ENCODE measurements around the gene DPP6.

The DPP6 gene

DNA sequence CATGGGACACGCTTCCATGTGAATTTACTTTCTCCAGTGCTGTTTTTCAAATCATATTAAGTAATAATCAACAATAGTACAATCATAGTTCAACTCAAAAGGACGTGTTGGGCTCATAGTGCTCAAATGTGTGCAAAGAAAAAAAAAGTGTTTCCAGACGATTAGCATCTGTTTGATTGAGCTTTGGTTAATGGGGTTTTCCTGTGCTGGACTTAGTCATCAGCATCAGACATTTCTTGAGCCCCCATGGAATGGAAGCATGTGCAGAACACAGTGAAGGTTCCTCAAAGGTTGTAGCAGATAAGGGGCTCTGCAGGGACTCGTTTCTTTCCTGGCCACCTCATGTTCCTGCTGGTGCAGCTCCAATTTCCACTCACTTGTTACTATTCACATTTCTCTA lies 716.8 kb downstream of the DPP6 start:
- no peak for DNase-seq (ENCODE audit: low read depth)

DNA sequence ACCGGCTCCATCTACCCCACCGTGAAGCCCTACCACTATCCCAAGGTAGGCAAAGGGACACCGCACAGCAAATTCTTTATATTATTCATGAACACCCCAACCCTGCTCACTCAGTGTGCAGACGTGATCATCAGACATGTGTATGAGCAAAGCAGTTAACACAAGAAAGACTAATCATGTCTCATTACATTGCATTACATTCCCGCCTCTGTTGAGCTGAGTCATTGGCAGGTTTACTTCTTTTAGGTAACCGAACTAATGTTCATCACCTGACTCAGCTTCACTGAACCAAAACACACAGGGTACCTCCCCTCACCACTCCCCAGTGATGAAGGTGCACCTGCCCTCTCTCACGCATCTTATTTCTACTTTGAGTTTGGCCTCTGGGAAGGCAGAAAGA lies 717.3 kb downstream of the DPP6 start:
- no peak for DNase-seq (ENCODE audit: low read depth)

GRCh38 chr7:154770361-154770760 lies 718.2 kb downstream of the DPP6 start:
- DNase-seq (ENCODE audit: low read depth), result no peak

GRCh38 chr7:154770962-154771361 lies 718.8 kb downstream of the DPP6 start:
- no peak for DNase-seq (ENCODE audit: low read depth)

- no peak for DNase-seq (ENCODE audit: low read depth)
These were observed 722.2 kb downstream of the DPP6 start for GRCh38 chr7:154774303-154774969.

DNA sequence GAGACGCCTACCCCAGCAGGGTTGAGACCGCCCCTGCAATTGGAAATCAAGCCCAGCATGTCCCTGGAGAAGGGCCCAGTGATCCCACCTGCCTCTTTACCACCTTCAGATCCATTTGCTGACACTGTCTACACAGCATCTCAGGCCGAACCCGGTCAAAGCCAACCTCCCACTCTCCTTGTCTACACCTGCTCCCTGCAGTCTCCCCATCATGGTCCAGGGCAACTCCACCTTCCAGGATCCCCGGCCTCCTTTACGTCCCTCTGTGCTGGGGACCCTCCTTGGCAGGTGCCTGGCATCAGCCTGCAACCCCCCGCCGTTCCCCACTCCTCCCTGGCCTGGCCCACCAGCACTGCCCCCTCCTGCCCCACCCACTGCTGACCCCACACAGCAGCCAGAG lies 723.5 kb downstream of the DPP6 start:
- DNase-seq (ENCODE audit: low read depth), result no peak

- DNase-seq (ENCODE audit: low read depth), result no peak
These were observed 724.2 kb downstream of the DPP6 start for GRCh38 chr7:154776350-154776749.

- no peak for DNase-seq (ENCODE audit: low read depth)
These were observed 724.8 kb downstream of the DPP6 start for GRCh38 chr7:154777023-154777422.

- DNase-seq (ENCODE audit: low read depth), result no peak
These were observed 725.3 kb downstream of the DPP6 start for GRCh38 chr7:154777489-154777888.

DNA sequence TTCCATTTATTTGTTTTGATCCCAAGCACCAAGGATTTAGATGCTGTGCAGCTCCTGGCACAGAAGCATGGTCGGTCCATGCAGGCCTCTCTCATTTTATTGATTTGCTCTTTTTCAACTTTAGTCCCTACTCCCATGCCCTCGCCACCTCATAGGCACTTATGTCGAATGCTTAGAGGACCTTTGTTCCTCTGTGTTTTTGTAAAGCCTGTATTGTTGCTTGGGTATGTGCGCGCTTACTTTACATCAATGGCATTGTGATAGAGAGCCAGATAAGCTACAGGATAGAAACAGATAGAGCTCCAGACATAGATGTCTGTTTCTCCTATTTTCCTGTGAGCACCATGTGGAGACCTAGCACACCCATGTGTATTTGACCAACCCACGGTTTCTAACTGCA lies 725.7 kb downstream of the DPP6 start:
- no peak for DNase-seq (ENCODE audit: low read depth)

- DNase-seq (ENCODE audit: low read depth), result no peak
These were observed 729.4 kb downstream of the DPP6 start for GRCh38 chr7:154781369-154782303.

GRCh38 chr7:154783281-154783909 lies 731.2 kb downstream of the DPP6 start:
- no peak for DNase-seq (ENCODE audit: low read depth)

GRCh38 chr7:154785898-154786297 lies 733.7 kb downstream of the DPP6 start:
- no peak for DNase-seq (ENCODE audit: low read depth)

GRCh38 chr7:154789404-154789803 lies 737.2 kb downstream of the DPP6 start:
- DNase-seq (ENCODE audit: low read depth), result no peak

DNA sequence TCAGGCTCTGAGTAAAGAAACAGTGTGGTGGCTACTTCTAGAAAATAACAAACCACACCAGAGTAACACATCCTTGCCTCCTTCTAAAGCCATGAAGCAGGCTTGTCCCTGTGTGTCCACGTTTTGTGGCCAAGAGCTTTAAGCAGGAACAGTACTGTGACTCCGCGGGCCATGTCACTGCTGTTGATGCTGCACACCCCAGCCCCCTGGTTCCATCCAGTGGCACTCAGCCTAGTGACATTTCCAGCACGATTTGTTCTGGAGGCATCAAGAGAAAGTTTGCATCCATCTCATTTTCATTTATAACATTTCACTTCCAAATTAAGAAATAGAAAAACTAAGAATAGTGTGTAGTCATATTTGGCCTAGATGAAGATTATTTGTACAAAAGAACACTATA lies 739.4 kb downstream of the DPP6 start:
- no peak for DNase-seq (ENCODE audit: low read depth)

- no peak for DNase-seq (ENCODE audit: low read depth)
These were observed 740.3 kb downstream of the DPP6 start for GRCh38 chr7:154792436-154793055.

- DNase-seq (ENCODE audit: low read depth), result no peak
These were observed 742.1 kb downstream of the DPP6 start for GRCh38 chr7:154794147-154794780.

DNA sequence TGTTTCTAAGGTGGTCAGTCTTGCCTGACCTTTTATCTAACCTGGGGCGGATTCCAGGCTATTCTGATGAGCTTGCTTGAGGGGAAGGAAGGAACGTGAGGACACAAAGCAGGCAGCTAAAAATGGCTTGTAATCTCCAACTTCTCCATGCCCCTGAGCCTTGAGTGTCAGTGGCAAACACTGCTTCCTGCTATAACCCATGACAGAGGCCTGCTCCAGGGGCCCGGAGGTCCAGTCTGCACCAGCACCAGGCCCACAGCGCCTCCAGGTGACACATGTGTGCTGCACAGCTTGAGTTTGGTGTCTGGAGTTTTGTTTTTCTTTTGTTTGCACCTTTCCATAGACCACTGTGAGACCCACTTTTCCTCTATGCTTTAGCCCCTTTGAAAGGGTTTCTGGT lies 742.8 kb downstream of the DPP6 start:
- no peak for DNase-seq (ENCODE audit: low read depth)

DNA sequence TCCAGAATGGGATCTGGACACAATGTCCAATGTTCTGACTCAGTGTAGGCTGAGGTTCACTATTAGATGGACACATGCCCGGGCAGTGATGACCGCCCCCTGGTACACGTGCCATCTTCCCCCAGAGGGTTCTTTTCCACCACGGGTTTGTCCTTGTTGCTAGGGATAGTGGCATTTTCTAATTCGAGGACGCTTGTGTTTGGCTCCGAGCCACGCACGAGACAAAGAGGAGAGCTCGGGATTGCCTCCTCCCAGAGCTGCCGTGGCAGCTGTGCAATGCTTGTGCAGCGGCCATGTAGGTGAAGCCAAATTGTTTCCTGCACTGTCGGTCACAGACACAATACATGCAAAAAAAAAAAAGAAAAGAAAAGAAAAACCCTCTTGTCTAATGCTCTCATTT lies 743.2 kb downstream of the DPP6 start:
- no peak for DNase-seq (ENCODE audit: low read depth)

- no peak for DNase-seq (ENCODE audit: low read depth)
These were observed 752.3 kb downstream of the DPP6 start for GRCh38 chr7:154804449-154804848.

DNA sequence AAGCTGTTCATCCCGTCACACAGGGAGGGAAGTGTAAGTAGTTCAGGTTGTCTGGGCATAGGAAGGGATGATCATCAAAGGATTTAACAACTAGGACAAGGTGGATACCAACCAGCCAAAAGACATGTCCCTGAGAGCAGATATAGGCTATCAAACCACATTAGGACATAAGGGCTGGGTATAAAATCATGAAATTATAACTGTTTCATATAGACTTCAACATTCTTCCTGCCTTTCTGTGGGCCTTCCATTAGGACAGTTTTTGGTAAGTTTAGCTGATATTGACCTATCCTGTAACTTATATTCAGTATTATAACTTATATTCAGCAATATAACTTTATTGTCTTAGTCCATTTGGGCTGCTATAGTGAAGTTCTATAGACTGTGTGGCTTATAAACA lies 759.8 kb downstream of the DPP6 start:
- DNase-seq (ENCODE audit: low read depth), result no peak

Measured in EH (cell line).